Osteoblast (primary cell): ENCODE measurements around the gene FABP3. TPM values are rescaled to one million over a fixed set of nuclear protein-coding genes. Genes with fewer than 3 reads are reported as not detected.

Experiments used
- DNase-seq: peaks from one replicate; pipeline ENCODE4 v3.0.0; 2011; ENCODE audit warnings: low spot score, mixed read lengths; ENCODE audit not compliant: insufficient read length; ENCODE audit errors: missing footprints
- H2AFZ ChIP-seq: 2 replicates; pipeline ENCODE4 v1.6.0; 2011; ENCODE audit warnings: mild to moderate bottlenecking, low read length
- H3K27ac ChIP-seq: 2 replicates; pipeline ENCODE4 v1.5.1; 2011; ENCODE audit warnings: mild to moderate bottlenecking, low read depth, low read length, moderate library complexity
- H3K27me3 ChIP-seq: 2 replicates; pipeline ENCODE4 v1.6.0; 2012; ENCODE audit warnings: mild to moderate bottlenecking, control low read depth, inconsistent platforms, low read length, moderate library complexity; ENCODE audit not compliant: insufficient read depth
- H3K36me3 ChIP-seq: 2 replicates; pipeline ENCODE4 v1.5.1; 2011; ENCODE audit warnings: mild to moderate bottlenecking, low read length, control low read depth, moderate library complexity; ENCODE audit not compliant: insufficient read depth
- H3K4me1 ChIP-seq: 2 replicates; pipeline ENCODE4 v1.5.1; 2011; ENCODE audit warnings: mild to moderate bottlenecking, low read length, control low read depth, moderate library complexity; ENCODE audit not compliant: insufficient read depth
- H3K4me2 ChIP-seq: 2 replicates; pipeline ENCODE4 v1.6.0; 2011; ENCODE audit warnings: mild to moderate bottlenecking, low read length; ENCODE audit not compliant: insufficient read depth
- H3K4me3 ChIP-seq: fragments of 200-600 bp; sonication (generic); 3 replicates; pipeline ENCODE4 v1.5.1; 2012; ENCODE audit warnings: mild to moderate bottlenecking, low read length, inconsistent platforms; ENCODE audit not compliant: insufficient read depth
- H3K79me2 ChIP-seq: 2 replicates; pipeline ENCODE4 v1.6.0; 2012; ENCODE audit warnings: mild to moderate bottlenecking, low read length, control low read depth, inconsistent platforms; ENCODE audit not compliant: insufficient read depth
- H3K9me3 ChIP-seq: 2 replicates; pipeline ENCODE4 v1.5.1; 2011; ENCODE audit warnings: low read depth, low read length, control low read depth
- H4K20me1 ChIP-seq: 2 replicates; pipeline ENCODE4 v1.6.0; 2012; ENCODE audit warnings: mild to moderate bottlenecking, low read length, control low read depth; ENCODE audit not compliant: insufficient read depth
- CTCF ChIP-seq: IDR thresholded peaks from 2 replicates; pipeline ENCODE4 v1.5.1; 2011; ENCODE audit warnings: mild to moderate bottlenecking, low read depth, low read length, moderate library complexity; ENCODE audit errors: extremely low read depth
- total RNA-seq: library from RNA; depleted of rRNA; stranded (reverse); fragments of >200 nt; gene quantifications from 2 replicates; pipeline ENCODE4 v1.2.3, GENCODE V29; 2012

Gene FABP3
- total RNA-seq, 1 donor, result 28.6 TPM

- Histone ChIP-seq H3K9me3 (no peaks in the 10 kb centered on the region), H3K4me2 (no peak overlapping the region), H4K20me1 (no peaks in the 10 kb centered on the region), H3K27me3 (no peaks in the 10 kb centered on the region), H3K4me3 (no peak overlapping the region), H2AFZ (no peak overlapping the region), H3K79me2 (no peaks in the 10 kb centered on the region), H3K4me1 (peaks cover 18% of the 10 kb centered on the region), H3K27ac (no peak overlapping the region), H3K36me3 (no peaks in the 10 kb centered on the region)
- DNase-seq, result peak; percentile 70
- no peak for TF ChIP-seq CTCF
Measured at GRCh38 chr1:31405578-31406245, 32.8 kb upstream of the FABP3 start.

GRCh38 chr1:31401241-31401640 is 28.4 kb upstream of the FABP3 start:
- H4K20me1 ChIP-seq, result no peaks in the 10 kb centered on the region
- no peak overlapping the region for H2AFZ ChIP-seq
- no peaks in the 10 kb centered on the region for H3K36me3 ChIP-seq
- no peaks in the 10 kb centered on the region for H3K79me2 ChIP-seq
- H3K4me3 ChIP-seq, result no peak overlapping the region
- no peak overlapping the region for H3K27ac ChIP-seq
- H3K9me3 ChIP-seq, result no peaks in the 10 kb centered on the region
- peak; percentile 11 for TF ChIP-seq CTCF
- H3K4me2 ChIP-seq, result no peak overlapping the region
- peaks cover 34% of the 10 kb centered on the region for H3K4me1 ChIP-seq
- no peaks in the 10 kb centered on the region for H3K27me3 ChIP-seq
- DNase-seq, result peak; percentile 58

GRCh38 chr1:31400393-31400792 is 27.5 kb upstream of the FABP3 start:
- Histone ChIP-seq H3K79me2 (no peaks in the 10 kb centered on the region), H3K4me3 (no peak overlapping the region), H3K36me3 (no peaks in the 10 kb centered on the region), H3K9me3 (no peaks in the 10 kb centered on the region), H4K20me1 (no peaks in the 10 kb centered on the region), H3K27ac (peak overlapping the region; percentile 6), H2AFZ (peak overlapping the region; percentile 16), H3K4me1 (peaks cover 34% of the 10 kb centered on the region), H3K4me2 (peak overlapping the region; percentile 47), H3K27me3 (no peaks in the 10 kb centered on the region)
- TF ChIP-seq CTCF, result no peak
- no peak for DNase-seq

GRCh38 chr1:31399976-31400375 is 27.1 kb upstream of the FABP3 start:
- H3K27ac ChIP-seq, result peak overlapping the region; percentile 6

More at GRCh38 chr1:31399976-31400375, 27.1 kb upstream of the FABP3 start:
- no peak overlapping the region for H3K4me3 ChIP-seq
- H3K9me3 ChIP-seq, result no peaks in the 10 kb centered on the region
- no peaks in the 10 kb centered on the region for H3K36me3 ChIP-seq
- no peak overlapping the region for H2AFZ ChIP-seq
- H4K20me1 ChIP-seq, result no peaks in the 10 kb centered on the region
- peaks cover 34% of the 10 kb centered on the region for H3K4me1 ChIP-seq
- no peak for DNase-seq
- no peaks in the 10 kb centered on the region for H3K27me3 ChIP-seq
- peak overlapping the region; percentile 47 for H3K4me2 ChIP-seq
- no peak for TF ChIP-seq CTCF
- no peaks in the 10 kb centered on the region for H3K79me2 ChIP-seq
